K562 (cell line): ENCODE results near the gene OCA2. TPM values are rescaled to one million over a fixed set of nuclear protein-coding genes. Genes with fewer than 3 reads are reported as not detected.

Source experiments
- ATAC-seq: fragments of 200-7000 bp; cut with Tn5 transposase; 3 replicates; pipeline ENCODE4 v1.9.1; 2020; ENCODE audit warnings: moderate library complexity
- BruUV-seq: library from RNA; stranded (reverse); fragments of 400-500 nt; replicated peaks from 2 replicates; lab custom pipeline; 2021; lab: Mats Ljungman, UMichigan
- CTCF ChIA-PET: fragments of 300-600 bp; formaldehyde crosslinking; extraction: SDS; loops from one replicate; lab custom pipeline; 2021; ENCODE audit warnings: low intra/inter-chr PET ratio; lab: Yijun Ruan, JAX
- POLR2A ChIA-PET: fragments of 300-600, 350-650 bp; sonication (Branson Sonifier 250); formaldehyde crosslinking; extraction: SDS; loops from one replicate; lab custom pipeline; 2021; ENCODE audit warnings: antibody characterized with exemption, inconsistent platforms; lab: Yijun Ruan, JAX
- DNase-seq, 4 experiments: peaks; one replicate each; pipeline versions ENCODE4 v3.0.0 to v3.0.0-alpha.2; 2011 to 2018; ENCODE audit warnings: low spot score in 3 of 4, mixed read lengths in 3 of 4; ENCODE audit errors: extremely low read depth in 1 of 4
- FAIRE-seq: peaks from 2 replicates; lab custom pipeline; 2011; peaks lifted over from hg19 to GRCh38; lab: Jason Lieb, UNC
- H2AFZ ChIP-seq: 2 replicates; pipeline ENCODE4 v1.6.0; 2011; ENCODE audit warnings: low read depth, low read length, control low read depth, inconsistent platforms
- H3K27ac ChIP-seq: fragments of 200-600 bp; 3 replicates; pipeline ENCODE4 v1.8.0; 2011; ENCODE audit warnings: low read depth, mild to moderate bottlenecking, control low read depth, inconsistent platforms, low read length, moderate library complexity, mixed read lengths; ENCODE audit errors: extremely low read depth
- H3K27me3 ChIP-seq, 2 experiments: fragments of 300-600 bp in 1 of 2; 2 replicates in 1 of 2; 3 replicates in 1 of 2; pipeline versions ENCODE4 v1.6.0 to v1.8.0; 2011; ENCODE audit warnings: inconsistent platforms in 2 of 2, low read length in 2 of 2, mild to moderate bottlenecking in 1 of 2, mixed read lengths in 1 of 2, moderate library complexity in 1 of 2; ENCODE audit not compliant: control insufficient read depth in 2 of 2, insufficient read depth in 2 of 2
- H3K36me3 ChIP-seq: fragments of 300-600 bp; 3 replicates; pipeline ENCODE4 v1.8.0; 2011; ENCODE audit warnings: mild to moderate bottlenecking, low read length, inconsistent platforms; ENCODE audit not compliant: control insufficient read depth, insufficient read depth
- H3K4me1 ChIP-seq, 2 experiments: fragments of 200-600 bp in 1 of 2; replicated peaks in 1 of 2; 2 replicates in 1 of 2; 3 replicates in 1 of 2; pipeline versions ENCODE4 v1.5.1 to v1.8.0; 2011; ENCODE audit warnings: inconsistent platforms in 2 of 2, low read length in 2 of 2, mild to moderate bottlenecking in 1 of 2, mixed read lengths in 1 of 2, moderate library complexity in 1 of 2; ENCODE audit not compliant: control insufficient read depth in 2 of 2, insufficient read depth in 2 of 2
- H3K4me2 ChIP-seq: 2 replicates; pipeline ENCODE4 v1.6.1; 2011; ENCODE audit warnings: low read length, control low read depth, inconsistent platforms, mixed read lengths; ENCODE audit not compliant: insufficient read depth
- H3K4me3 ChIP-seq: fragments of 200-600 bp; sonication (generic), shearing (Covaris generic); 2 replicates; pipeline ENCODE4 v1.5.1; 2016; ENCODE audit warnings: control low read depth, inconsistent platforms
- H3K79me2 ChIP-seq: fragments of 200-600 bp; 3 replicates; pipeline ENCODE4 v1.8.0; 2011; ENCODE audit warnings: low read length, inconsistent platforms; ENCODE audit not compliant: control insufficient read depth, insufficient read depth
- H3K9ac ChIP-seq, 2 experiments: 2 replicates each; pipeline versions ENCODE4 v1.6.0 to v1.6.1; 2011; ENCODE audit warnings: low read depth in 2 of 2, low read length in 2 of 2, control low read depth in 1 of 2, inconsistent platforms in 1 of 2, mild to moderate bottlenecking in 1 of 2, mixed read lengths in 1 of 2; ENCODE audit not compliant: insufficient read depth in 1 of 2
- H3K9me1 ChIP-seq: one replicate; pipeline ENCODE4 v1.6.0; 2011; ENCODE audit warnings: inconsistent platforms, mild to moderate bottlenecking, low read length, moderate library complexity; ENCODE audit not compliant: control insufficient read depth, insufficient read depth
- H3K9me3 ChIP-seq: replicated peaks from 2 replicates; pipeline ENCODE4 v1.5.1; 2011; ENCODE audit warnings: low read depth, low read length, inconsistent platforms; ENCODE audit not compliant: control insufficient read depth, insufficient read depth
- H4K20me1 ChIP-seq: replicated peaks from 2 replicates; pipeline ENCODE4 v1.6.1; 2011; ENCODE audit warnings: low read length, inconsistent platforms, mixed read lengths; ENCODE audit not compliant: control insufficient read depth, insufficient read depth
- ARNT ChIP-seq, 2 experiments: fragments of 450-650 bp; IDR thresholded peaks; 2 replicates each; pipeline ENCODE4 v1.6.1; 2016; ENCODE audit warnings: mild to moderate bottlenecking in 1 of 2
- BCLAF1 ChIP-seq, 2 experiments: fragments of 450-650 bp in 1 of 2; IDR thresholded peaks; 2 replicates each; pipeline ENCODE4 v1.6.1; 2011 to 2017; ENCODE audit warnings: low read depth in 2 of 2, antibody characterized with exemption in 1 of 2, borderline replicate concordance in 1 of 2, low read length in 1 of 2, mild to moderate bottlenecking in 1 of 2, mixed read lengths in 1 of 2; ENCODE audit not compliant: control insufficient read depth in 1 of 2
- KAT7 ChIP-seq: sonication (generic); formaldehyde crosslinking; IDR thresholded peaks from 2 replicates; pipeline ENCODE4 v1.8.0; 2022; ENCODE audit warnings: missing genetic modification reagents, mild to moderate bottlenecking, borderline replicate concordance
- PRDM10 ChIP-seq: fragments of 450-650 bp; IDR thresholded peaks from 2 replicates; pipeline ENCODE4 v1.6.1; 2018; ENCODE audit not compliant: partially characterized antibody
- TBL1XR1 ChIP-seq, 2 experiments: IDR thresholded peaks; 2 replicates each; pipeline ENCODE4 v1.6.1; 2012; ENCODE audit warnings: improper control_type of control experiment in 2 of 2, low read length in 2 of 2, mild to moderate bottlenecking in 1 of 2
- ZZZ3 ChIP-seq: fragments of 450-650 bp; IDR thresholded peaks from 2 replicates; pipeline ENCODE4 v1.6.1; 2016; ENCODE audit warnings: antibody characterized with exemption, mild to moderate bottlenecking, moderate library complexity
- WGBS: fragments of 100-300 bp; shearing (Covaris generic); methylation state at CpG from one replicate; pipeline ENCODE4 v1.1.6; 2016; ENCODE audit warnings: low coverage, mixed read lengths; ENCODE audit not compliant: insufficient coverage; ENCODE audit errors: missing lambda C conversion rate; 5-methylcytosine and 5-hydroxymethylcytosine counted together
- in situ Hi-C: fragments of 300-500 bp; cut with MboI; formaldehyde crosslinking; loops from 4 replicates; pipeline ENCODE4 v1.15.0; 2018; ENCODE audit warnings: inconsistent platforms, mixed read lengths
- intact Hi-C: fragments of 100-400 bp; cut with micrococcal nuclease; formaldehyde crosslinking; loops from 2 replicates; pipeline ENCODE4 v1.14.2; 2022
- polyA plus RNA-seq, 8 experiments: library from polyadenylated mRNA; depleted of rRNA in 4 of 8; stranded (reverse) in 5 of 8; unstranded in 3 of 8; fragments of >200 nt; fragmentation: Nextera tagmentation in 2 of 8; fragmentation: Illumina TruSeq in 1 of 8; extraction: Ambion mirVana in 2 of 8; extraction: Trizol in 1 of 8; gene quantifications; 2 replicates each; pipeline versions ENCODE4 v1.2.1 to v1.2.3, GENCODE V29; 2011 to 2014; ENCODE audit warnings: inconsistent platforms in 1 of 8, missing spikeins in 1 of 8
- total RNA-seq, 7 experiments: library from RNA; depleted of rRNA in 6 of 7; stranded (reverse); fragments of >200 nt in 6 of 7; fragmentation: Illumina TruSeq in 2 of 7; extraction: Trizol in 2 of 7; gene quantifications; 2 replicates each; pipeline versions ENCODE4 v1.2.1 to v1.2.3, GENCODE V29; 2011 to 2021; ENCODE audit warnings: low replicate concordance in 1 of 7

Gene OCA2
- total and polyA plus RNA-seq, 9 of the 15 experiments (the other 6 are each of a cell fraction or from before 2014, with no cell fraction given): 0.07 to 0.59 (median 0.17) TPM; not detected in 1

GRCh38 chr15:27871902-27872260 is 227.2 kb downstream of the OCA2 start:
- ATAC-seq (no peak), DNase-seq (no peak), FAIRE-seq (no peak)
- H4K20me1 ChIP-seq: no peaks in the 10 kb centered on the region; the same call in 1 of the 2 replicates
- 3% methylated on average over 5 of the region's 5 CpGs for WGBS
- no peak overlapping the region for H3K4me2 ChIP-seq
- no peaks in the 10 kb centered on the region for H3K4me1 ChIP-seq
- no peak overlapping the region for H2AFZ ChIP-seq
- H3K9ac ChIP-seq: no peak overlapping the region
- CTCF ChIA-PET: no interaction called here
- no peaks in the 10 kb centered on the region for H3K36me3 ChIP-seq
- no peak overlapping the region for H3K27ac ChIP-seq
- no TSS peak for BruUV-seq
- in situ Hi-C loops (no loop called here), intact Hi-C loops (no loop called here)
- TF ChIP-seq ARNT (IDR thresholded peaks at IDR 0.05) (no peak), KAT7 (CRISPR knock-in tag) (no peak), ZZZ3 (no peak), PRDM10 (no peak), BCLAF1 (IDR thresholded peaks at IDR 0.05; ENCODE audit: borderline replicate concordance in 1 of 2, control insufficient read depth in 1 of 2, low read depth in 2 of 2, low read length in 1 of 2) (no peak), TBL1XR1 (IDR thresholded peaks at IDR 0.05; ENCODE audit: low read length in 2 of 2) (no peak)
- POLR2A ChIA-PET: no interaction called here
- H3K4me3 ChIP-seq: no peak overlapping the region
- no peaks in the 10 kb centered on the region for H3K9me3 ChIP-seq
- no peaks in the 10 kb centered on the region for H3K79me2 ChIP-seq
- peaks cover 0 to 30% of the 10 kb centered on the region in 2 experiments; a peak in 3 of 5 replicates for H3K27me3 ChIP-seq
- no peaks in the 10 kb centered on the region for H3K9me1 ChIP-seq
